ENCODE measurements around the gene INTS7.
"Not testable (repeated sequence)": the region's sequence is repeated elsewhere in the genome, so short reads cannot be mapped to it uniquely, and the experiment has no call there.

Gene INTS7

GRCh38 chr1:211944733-211945500 lies 90.4 kb downstream of the INTS7 start:
- peak; percentile 42 for TF ChIP-seq CTCF (IDR thresholded peaks at IDR 0.05; ENCODE audit: insufficient read depth, low read length, missing control alignments)
- POLR2A ChIA-PET, result no interaction called here

GRCh38 chr1:211942583-211942982 lies 92.8 kb downstream of the INTS7 start:
- ChIA-PET CTCF (interaction anchor here (1.2 kb wide), 1 partner anchor 10 kb away, joined by 3 read pairs; no protein-coding TSS in a partner anchor), POLR2A (no interaction called here)
- H3K4me3 ChIP-seq (ENCODE audit: low read depth, low read length), result no peak overlapping the region
- no peak for DNase-seq (ENCODE audit: low read depth, low spot score)
- TF ChIP-seq CTCF (IDR thresholded peaks at IDR 0.05; ENCODE audit: insufficient read depth, low read length, missing control alignments), result no peak

More at GRCh38 chr1:211944733-211945500, 90.4 kb downstream of the INTS7 start:
- no peak overlapping the region for H3K4me3 ChIP-seq (ENCODE audit: low read depth, low read length)
- no peak for DNase-seq (ENCODE audit: low read depth, low spot score)
- CTCF ChIA-PET, result interaction anchor here (1.4 to 1.5 kb wide), 3 partner anchors 16 to 264 kb away, joined by 3 to 17 read pairs (median 9); no protein-coding TSS in a partner anchor

GRCh38 chr1:211939876-211940468 lies 95.4 kb downstream of the INTS7 start:
- H3K4me3 ChIP-seq (ENCODE audit: low read depth, low read length), result no peak overlapping the region
- CTCF ChIA-PET, result interaction anchor here (1.0 kb wide), 1 partner anchor 259 kb away, joined by 3 read pairs; no protein-coding TSS in a partner anchor
- no peak for DNase-seq (ENCODE audit: low read depth, low spot score)
- POLR2A ChIA-PET, result no interaction called here
- no peak for TF ChIP-seq CTCF (IDR thresholded peaks at IDR 0.05; ENCODE audit: insufficient read depth, low read length, missing control alignments)

- ChIA-PET POLR2A (no interaction called here), CTCF (interaction anchor here (0.8 to 1.3 kb wide), 3 partner anchors 12 to 240 kb away, joined by 3 to 4 read pairs (median 3); no protein-coding TSS in a partner anchor)
- no peak for TF ChIP-seq CTCF (IDR thresholded peaks at IDR 0.05; ENCODE audit: insufficient read depth, low read length, missing control alignments)
- no peak for DNase-seq (ENCODE audit: low read depth, low spot score)
- no peak overlapping the region for H3K4me3 ChIP-seq (ENCODE audit: low read depth, low read length)
Observed at GRCh38 chr1:211938561-211938997, 96.8 kb downstream of the INTS7 start.

- H3K4me3 ChIP-seq (ENCODE audit: low read depth, low read length); POLR2A ChIA-PET; DNase-seq (ENCODE audit: low read depth, low spot score): not testable (repeated sequence)
- CTCF ChIA-PET, result interaction anchor here (1.2 to 1.3 kb wide), 2 partner anchors 14 to 239 kb away, joined by 3 to 4 read pairs; no protein-coding TSS in a partner anchor
Observed at GRCh38 chr1:211937422-211937821, 97.9 kb downstream of the INTS7 start.

GRCh38 chr1:211935448-211935970 lies 99.8 kb downstream of the INTS7 start:
- DNase-seq (ENCODE audit: low read depth, low spot score), result no peak
- ChIA-PET CTCF (no interaction called here), POLR2A (no interaction called here)
- no peak for TF ChIP-seq CTCF (IDR thresholded peaks at IDR 0.05; ENCODE audit: insufficient read depth, low read length, missing control alignments)
- H3K4me3 ChIP-seq (ENCODE audit: low read depth, low read length), result no peak overlapping the region
